Kidney epithelial cell (primary cell): ENCODE results near the gene NECTIN1. TPM values are rescaled to one million over a fixed set of nuclear protein-coding genes. Genes with fewer than 3 reads are reported as not detected.
A peak's percentile ranks its signal among the peaks of the same experiment; 100 is the strongest.

ENCODE experiments used
- DNase-seq: peaks from one replicate; pipeline ENCODE4 v3.0.0-alpha.2; 2010; ENCODE audit warnings: low read depth
- H3K27me3 ChIP-seq: 2 replicates; pipeline ENCODE4 v1.6.0; 2011; ENCODE audit warnings: low read length; ENCODE audit not compliant: control insufficient read depth, insufficient read depth
- H3K36me3 ChIP-seq: 2 replicates; pipeline ENCODE4 v1.5.1; 2011; ENCODE audit warnings: low read length; ENCODE audit not compliant: control insufficient read depth, insufficient read depth
- H3K4me3 ChIP-seq: 2 replicates; pipeline ENCODE4 v1.5.1; 2011; ENCODE audit warnings: low read depth, mild to moderate bottlenecking, control low read depth, low read length
- CTCF ChIP-seq: IDR thresholded peaks from 2 replicates; pipeline ENCODE4 v1.5.1; 2011; ENCODE audit warnings: mild to moderate bottlenecking, moderate library complexity, low read length, control low read depth, inconsistent platforms; ENCODE audit not compliant: insufficient read depth, poor library complexity, severe bottlenecking
- total RNA-seq: library from RNA; depleted of rRNA; stranded (reverse); fragments of >200 nt; gene quantifications from 2 replicates; pipeline ENCODE4 v1.2.3, GENCODE V29; 2015

NECTIN1 gene
- total RNA-seq, 1 donor from 2014 or later = 15.0 TPM

DNA sequence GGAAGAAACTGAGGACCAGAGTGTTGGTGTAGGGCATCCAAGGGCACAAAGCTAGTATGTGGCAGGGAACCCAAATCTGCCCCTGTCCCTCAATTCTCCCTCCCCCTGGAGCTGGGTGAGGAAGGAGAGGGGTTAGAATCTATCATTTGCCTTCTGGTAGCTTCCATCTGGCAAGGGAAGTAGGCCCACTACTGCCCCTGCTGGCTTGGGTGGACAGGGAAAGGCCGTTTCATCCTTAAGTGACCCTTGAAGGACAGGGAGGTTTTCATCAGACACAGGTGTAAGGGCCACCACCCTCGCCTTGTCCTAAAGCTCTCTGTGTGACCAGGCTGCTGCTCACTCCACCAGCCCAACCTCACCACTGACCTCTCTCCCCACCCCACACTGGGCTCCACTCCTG, 22.1 kb downstream of the NECTIN1 start:
- Histone ChIP-seq H3K27me3 (no peaks in the 10 kb centered on the region), H3K36me3 (no peaks in the 10 kb centered on the region), H3K4me3 (no peak overlapping the region)
- peak; percentile 23 for TF ChIP-seq CTCF
- DNase-seq = no peak

GRCh38 chr11:119706029-119706428, 23.0 kb downstream of the NECTIN1 start:
- Histone ChIP-seq H3K27me3 (no peaks in the 10 kb centered on the region), H3K36me3 (no peaks in the 10 kb centered on the region), H3K4me3 (no peak overlapping the region)
- no peak for TF ChIP-seq CTCF
- no peak for DNase-seq

DNA sequence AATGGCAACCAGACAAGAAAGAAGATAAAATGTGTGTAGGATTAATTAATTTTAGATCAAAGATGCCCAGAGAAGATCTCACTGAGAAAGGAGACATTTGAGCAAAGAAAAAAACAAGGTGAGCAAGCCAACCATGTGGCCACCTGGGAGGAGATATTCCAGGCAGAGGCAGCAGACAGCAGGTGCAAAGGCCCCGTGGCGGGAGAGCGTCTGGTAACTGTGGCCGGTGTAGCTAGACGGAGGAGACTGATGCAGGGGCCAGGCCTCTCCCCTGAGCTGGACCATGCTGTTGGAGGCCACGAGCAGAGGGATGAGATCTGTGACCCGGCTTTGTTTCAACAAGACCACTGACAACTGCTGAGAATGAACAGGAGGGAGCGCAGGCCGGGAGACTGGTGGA, 23.6 kb downstream of the NECTIN1 start:
- Histone ChIP-seq H3K4me3 (no peak overlapping the region), H3K36me3 (no peaks in the 10 kb centered on the region), H3K27me3 (no peaks in the 10 kb centered on the region)
- no peak for DNase-seq
- no peak for TF ChIP-seq CTCF

GRCh38 chr11:119704849-119705248, 24.2 kb downstream of the NECTIN1 start:
- Histone ChIP-seq H3K4me3 (no peak overlapping the region), H3K36me3 (no peaks in the 10 kb centered on the region), H3K27me3 (no peaks in the 10 kb centered on the region)
- DNase-seq = no peak
- no peak for TF ChIP-seq CTCF

DNA sequence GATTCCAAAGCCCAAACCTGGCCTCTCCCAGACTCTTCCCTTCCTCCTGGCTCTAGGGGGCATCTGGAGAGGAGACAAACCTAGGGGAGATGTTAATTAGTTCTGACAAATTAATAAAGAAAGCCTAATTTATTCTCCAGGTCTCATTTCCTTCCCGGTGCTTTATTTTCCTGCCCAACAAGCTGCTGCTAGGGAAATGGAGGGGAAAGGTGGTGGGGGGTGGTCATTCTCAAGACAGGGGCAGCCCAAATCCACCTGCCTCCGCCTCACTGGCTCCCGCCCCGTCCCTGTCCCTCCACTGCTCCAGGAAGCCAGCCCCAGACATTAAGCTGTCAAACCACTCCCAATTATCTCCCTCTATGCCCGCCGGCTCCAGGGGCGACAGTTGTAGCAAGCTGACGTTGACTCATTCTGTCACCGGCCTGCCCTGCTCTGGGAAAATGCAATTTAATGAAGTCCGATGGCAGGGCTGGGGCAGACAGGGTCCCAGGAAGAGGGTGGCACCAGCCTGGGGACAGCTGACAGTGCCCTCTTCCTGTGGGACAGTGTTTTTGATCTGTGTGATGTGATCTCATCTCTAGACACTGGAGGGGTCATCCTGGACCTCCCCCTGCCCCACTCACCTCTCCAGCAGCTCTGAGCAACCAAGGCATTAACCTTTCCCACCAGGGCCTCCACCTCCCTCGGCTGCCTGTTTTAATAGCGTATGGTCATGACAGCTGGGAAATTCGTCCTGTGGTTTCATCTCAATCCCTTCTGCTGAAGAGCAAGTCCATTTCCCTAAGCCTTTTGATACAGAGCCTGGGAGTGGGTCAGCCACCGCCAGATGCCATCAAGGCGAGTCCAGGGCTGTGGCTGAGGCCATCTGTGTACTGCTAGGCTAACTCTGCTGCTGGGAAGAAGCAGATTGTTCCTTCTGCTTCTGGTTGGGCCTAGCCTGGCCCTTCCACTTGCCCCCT, 27.1 kb downstream of the NECTIN1 start:
- no peak overlapping the region for H3K4me3 ChIP-seq
- no peaks in the 10 kb centered on the region for H3K27me3 ChIP-seq
- DNase-seq = no peak
- no peaks in the 10 kb centered on the region for H3K36me3 ChIP-seq
- no peak for TF ChIP-seq CTCF
